ENCODE data around the gene CALML6.

CALML6 gene

GRCh38 chr1:1954831-1955441 lies 39.9 kb downstream of the CALML6 start:
- TF ChIP-seq EZH2phosphoT487 (conservative IDR thresholded peaks at IDR 0.05; ENCODE audit: low read length) (no peak), CTCF (IDR thresholded peaks at IDR 0.05; ENCODE audit: insufficient read depth, low read length, poor library complexity, severe bottlenecking) (no peak)
- Histone ChIP-seq H4K20me1 (ENCODE audit: low read depth, low read length) (no peaks in the 10 kb centered on the region), H3K9me2 (replicated peaks; ENCODE audit: insufficient read depth, low read length) (no peaks in the 10 kb centered on the region), H3K27me3 (ENCODE audit: low read length) (no peaks in the 10 kb centered on the region), H3K27ac (ENCODE audit: low read depth, low read length) (no peak overlapping the region), H3K9ac (ENCODE audit: low read length) (no peak overlapping the region), H3K79me2 (ENCODE audit: insufficient read depth, low read length) (no peaks in the 10 kb centered on the region), H3K36me3 (ENCODE audit: low read length) (no peaks in the 10 kb centered on the region), H3K9me3 (ENCODE audit: insufficient read depth, low read length) (peaks cover 6% of the 10 kb centered on the region; the same call in 1 of the 2 replicates), H2AFZ (ENCODE audit: low read depth, low read length, severe bottlenecking) (no peak overlapping the region), H3F3A (ENCODE audit: insufficient read depth) (no peaks in the 10 kb centered on the region), H3K4me3 (ENCODE audit: insufficient read depth, low read length, poor library complexity, severe bottlenecking) (no peak overlapping the region), H3K4me2 (ENCODE audit: low read depth, low read length, poor library complexity, severe bottlenecking) (no peak overlapping the region)

DNA sequence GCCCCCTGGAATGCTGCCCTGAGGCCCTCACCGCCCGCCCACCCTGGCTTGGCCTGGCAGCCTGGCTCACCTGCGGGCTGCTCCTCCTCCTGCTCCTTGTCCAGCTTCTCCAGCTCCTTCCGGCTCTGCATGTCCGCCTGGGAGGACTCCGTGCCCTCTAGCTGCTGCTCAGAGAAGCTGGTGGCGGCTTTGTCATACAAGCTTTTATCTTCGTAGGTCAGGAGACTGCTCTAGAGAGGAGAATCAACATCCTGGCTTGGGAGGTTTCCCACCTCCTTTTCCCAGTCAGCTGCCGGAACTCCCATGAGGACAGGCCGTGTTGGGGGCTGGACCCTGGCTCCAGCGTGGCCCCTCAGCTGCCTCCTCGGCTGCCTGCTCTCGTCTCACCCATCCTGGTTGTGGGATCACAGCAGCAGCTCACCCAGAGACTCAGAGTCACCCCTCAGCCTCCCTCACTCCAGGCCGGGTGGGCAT lies 40.6 kb downstream of the CALML6 start:
- no peak overlapping the region for H3K9ac ChIP-seq (ENCODE audit: low read length)
- H3K4me3 ChIP-seq (ENCODE audit: insufficient read depth, low read length, poor library complexity, severe bottlenecking), result no peak overlapping the region
- H3K27ac ChIP-seq (ENCODE audit: low read depth, low read length), result no peak overlapping the region
- H3K9me2 ChIP-seq (replicated peaks; ENCODE audit: insufficient read depth, low read length), result no peaks in the 10 kb centered on the region
- TF ChIP-seq EZH2phosphoT487 (conservative IDR thresholded peaks at IDR 0.05; ENCODE audit: low read length) (no peak), CTCF (IDR thresholded peaks at IDR 0.05; ENCODE audit: insufficient read depth, low read length, poor library complexity, severe bottlenecking) (no peak)
- H3K36me3 ChIP-seq (ENCODE audit: low read length), result no peaks in the 10 kb centered on the region
- H3K79me2 ChIP-seq (ENCODE audit: insufficient read depth, low read length), result no peaks in the 10 kb centered on the region
- H3K9me3 ChIP-seq (ENCODE audit: insufficient read depth, low read length), result peaks cover 6% of the 10 kb centered on the region; the same call in 1 of the 2 replicates
- H3K4me2 ChIP-seq (ENCODE audit: low read depth, low read length, poor library complexity, severe bottlenecking), result no peak overlapping the region
- H3K27me3 ChIP-seq (ENCODE audit: low read length), result no peaks in the 10 kb centered on the region
- no peak overlapping the region for H2AFZ ChIP-seq (ENCODE audit: low read depth, low read length, severe bottlenecking)
- H3F3A ChIP-seq (ENCODE audit: insufficient read depth), result no peaks in the 10 kb centered on the region
- H4K20me1 ChIP-seq (ENCODE audit: low read depth, low read length), result no peaks in the 10 kb centered on the region

- H3K4me3 ChIP-seq (ENCODE audit: insufficient read depth, low read length, poor library complexity, severe bottlenecking), result no peak overlapping the region
Measured at GRCh38 chr1:1956101-1956500, 41.0 kb downstream of the CALML6 start.

More at GRCh38 chr1:1956101-1956500, 41.0 kb downstream of the CALML6 start:
- no peaks in the 10 kb centered on the region for H3K9me2 ChIP-seq (replicated peaks; ENCODE audit: insufficient read depth, low read length)
- no peak for TF ChIP-seq EZH2phosphoT487 (conservative IDR thresholded peaks at IDR 0.05; ENCODE audit: low read length)
- TF ChIP-seq CTCF (IDR thresholded peaks at IDR 0.05; ENCODE audit: insufficient read depth, low read length, poor library complexity, severe bottlenecking), result no peak
- H3K36me3 ChIP-seq (ENCODE audit: low read length), result no peaks in the 10 kb centered on the region
- no peak overlapping the region for H3K9ac ChIP-seq (ENCODE audit: low read length)
- H3K27me3 ChIP-seq (ENCODE audit: low read length), result no peaks in the 10 kb centered on the region
- H3K79me2 ChIP-seq (ENCODE audit: insufficient read depth, low read length), result no peaks in the 10 kb centered on the region
- H3K9me3 ChIP-seq (ENCODE audit: insufficient read depth, low read length), result peaks cover 6% of the 10 kb centered on the region; the same call in 1 of the 2 replicates
- no peak overlapping the region for H3K4me2 ChIP-seq (ENCODE audit: low read depth, low read length, poor library complexity, severe bottlenecking)
- no peaks in the 10 kb centered on the region for H3F3A ChIP-seq (ENCODE audit: insufficient read depth)
- H2AFZ ChIP-seq (ENCODE audit: low read depth, low read length, severe bottlenecking), result no peak overlapping the region
- H3K27ac ChIP-seq (ENCODE audit: low read depth, low read length), result no peak overlapping the region
- H4K20me1 ChIP-seq (ENCODE audit: low read depth, low read length), result no peaks in the 10 kb centered on the region
